ENCODE data around the gene CLIC6.

CLIC6 gene

DNA sequence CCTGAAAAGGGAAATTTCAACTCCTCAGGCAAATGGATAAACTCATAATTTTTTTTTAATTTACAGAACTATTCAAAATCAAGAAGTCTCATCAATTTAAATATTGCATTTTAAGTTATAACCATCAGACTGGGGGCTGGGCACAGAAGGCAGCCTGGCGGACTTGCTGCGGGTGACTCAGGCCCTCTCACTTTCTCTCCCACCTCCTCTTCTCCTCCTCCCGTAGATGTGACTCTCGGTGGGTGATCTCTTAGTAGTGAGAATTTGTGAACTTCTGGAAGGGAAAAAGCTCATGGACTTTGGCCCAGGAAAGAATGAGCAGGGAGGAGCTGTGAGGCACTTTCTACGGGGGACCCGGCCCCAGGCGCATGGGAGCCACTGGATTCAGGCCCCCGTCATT, 32.9 kb downstream of the CLIC6 start:
- H3K4me3 ChIP-seq (ENCODE audit: low read depth, low read length): no peak overlapping the region
- no peak for TF ChIP-seq POLR2A (IDR thresholded peaks at IDR 0.05; ENCODE audit: extremely low read depth, insufficient read length)
- no peak for DNase-seq (ENCODE audit: low read depth)

DNA sequence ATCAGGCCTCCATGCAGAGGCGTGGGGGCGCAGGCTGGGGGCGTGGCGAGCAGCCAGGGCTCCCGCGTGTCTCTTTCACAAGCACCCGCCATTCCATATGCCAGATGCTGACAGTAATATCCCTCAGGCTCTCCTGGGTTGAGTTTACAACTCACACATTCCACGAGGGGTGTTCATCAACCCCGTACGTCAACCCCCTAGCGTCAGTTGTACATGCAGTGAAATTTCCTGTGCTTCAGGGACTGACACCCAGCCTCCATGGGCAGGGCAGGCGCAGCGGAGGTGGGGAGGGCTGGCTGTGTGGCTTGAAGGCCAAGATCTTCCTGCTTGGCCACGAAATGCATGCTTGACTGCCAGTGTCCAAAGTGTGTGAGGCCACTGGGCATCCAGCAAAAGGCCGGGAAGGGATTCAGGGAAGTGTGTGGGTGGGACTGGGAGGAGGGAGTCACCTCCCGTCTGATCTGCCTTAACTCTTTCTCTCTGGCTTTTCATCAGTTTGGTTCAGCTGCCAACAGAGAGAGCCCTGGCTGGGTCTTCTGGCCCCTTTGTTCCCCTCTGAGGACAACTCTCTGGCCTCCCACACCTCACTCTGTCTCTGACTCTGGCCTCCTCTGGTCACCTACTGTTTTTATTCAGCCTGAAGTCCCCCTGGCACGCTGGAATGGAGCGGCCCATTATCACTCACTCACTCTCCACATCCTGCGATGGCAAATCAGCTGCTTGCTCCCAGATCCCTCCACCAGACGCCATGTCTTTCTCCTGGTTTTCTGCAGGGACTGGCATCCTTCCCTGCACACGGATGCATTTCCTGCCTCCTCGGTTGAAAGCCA, 33.8 kb downstream of the CLIC6 start:
- no peak overlapping the region for H3K4me3 ChIP-seq (ENCODE audit: low read depth, low read length)
- DNase-seq (ENCODE audit: low read depth): no peak
- TF ChIP-seq MAX (IDR thresholded peaks at IDR 0.05; ENCODE audit: low read depth, low read length): no peak
- no peak for TF ChIP-seq POLR2A (IDR thresholded peaks at IDR 0.05; ENCODE audit: extremely low read depth, insufficient read length)
- TF ChIP-seq MYC (IDR thresholded peaks at IDR 0.05; ENCODE audit: low read depth, low read length): no peak
- TF ChIP-seq, protein P1, sequence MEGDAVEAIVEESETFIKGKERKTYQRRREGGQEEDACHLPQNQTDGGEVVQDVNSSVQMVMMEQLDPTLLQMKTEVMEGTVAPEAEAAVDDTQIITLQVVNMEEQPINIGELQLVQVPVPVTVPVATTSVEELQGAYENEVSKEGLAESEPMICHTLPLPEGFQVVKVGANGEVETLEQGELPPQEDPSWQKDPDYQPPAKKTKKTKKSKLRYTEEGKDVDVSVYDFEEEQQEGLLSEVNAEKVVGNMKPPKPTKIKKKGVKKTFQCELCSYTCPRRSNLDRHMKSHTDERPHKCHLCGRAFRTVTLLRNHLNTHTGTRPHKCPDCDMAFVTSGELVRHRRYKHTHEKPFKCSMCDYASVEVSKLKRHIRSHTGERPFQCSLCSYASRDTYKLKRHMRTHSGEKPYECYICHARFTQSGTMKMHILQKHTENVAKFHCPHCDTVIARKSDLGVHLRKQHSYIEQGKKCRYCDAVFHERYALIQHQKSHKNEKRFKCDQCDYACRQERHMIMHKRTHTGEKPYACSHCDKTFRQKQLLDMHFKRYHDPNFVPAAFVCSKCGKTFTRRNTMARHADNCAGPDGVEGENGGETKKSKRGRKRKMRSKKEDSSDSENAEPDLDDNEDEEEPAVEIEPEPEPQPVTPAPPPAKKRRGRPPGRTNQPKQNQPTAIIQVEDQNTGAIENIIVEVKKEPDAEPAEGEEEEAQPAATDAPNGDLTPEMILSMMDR (IDR thresholded peaks at IDR 0.05; ENCODE audit: low read depth, low read length): no peak

DNA sequence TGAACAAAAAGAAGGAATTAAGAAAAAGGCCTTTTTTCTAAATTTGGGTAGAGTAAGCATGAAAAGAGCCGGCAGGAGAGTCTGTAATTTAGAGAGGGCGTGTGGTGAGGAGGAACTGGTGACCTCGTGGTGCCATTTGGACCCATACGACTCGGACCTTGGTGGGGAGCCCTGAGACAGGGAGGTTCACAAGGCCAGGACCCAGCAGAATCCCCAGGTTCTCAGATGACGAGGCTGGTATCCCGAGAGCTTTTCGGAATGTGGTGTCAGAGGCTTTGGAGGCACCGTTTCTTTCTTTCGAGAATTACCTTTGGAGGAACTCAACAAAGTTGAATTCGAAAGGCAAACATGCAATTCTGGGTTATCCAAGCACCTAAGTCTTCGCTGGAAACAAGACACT, 34.8 kb downstream of the CLIC6 start:
- TF ChIP-seq, protein P1 (IDR thresholded peaks at IDR 0.05; ENCODE audit: low read depth, low read length): no peak
- TF ChIP-seq MAX (IDR thresholded peaks at IDR 0.05; ENCODE audit: low read depth, low read length) (no peak), MYC (IDR thresholded peaks at IDR 0.05; ENCODE audit: low read depth, low read length) (no peak), POLR2A (IDR thresholded peaks at IDR 0.05; ENCODE audit: extremely low read depth, insufficient read length) (no peak)
- H3K4me3 ChIP-seq (ENCODE audit: low read depth, low read length): no peak overlapping the region
- DNase-seq (ENCODE audit: low read depth): no peak

DNA sequence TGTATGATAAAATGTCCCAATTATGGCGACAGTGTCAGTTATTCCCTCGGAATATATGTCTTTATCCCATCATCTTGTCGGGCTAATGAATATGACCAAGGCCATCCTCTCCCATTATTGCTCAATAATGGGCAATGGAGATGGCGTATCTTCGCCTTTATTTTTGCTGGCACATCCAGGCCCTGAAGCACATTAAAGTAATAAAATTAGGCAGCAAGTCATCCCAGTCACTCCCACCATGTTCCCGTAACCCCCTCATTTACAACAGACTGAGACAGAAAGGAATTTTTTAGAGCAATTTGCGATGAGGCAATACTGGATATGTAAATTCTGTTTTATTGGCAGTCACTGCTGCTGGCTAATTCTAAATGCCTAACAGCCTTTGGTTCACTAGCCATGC, 35.3 kb downstream of the CLIC6 start:
- no peak overlapping the region for H3K4me3 ChIP-seq (ENCODE audit: low read depth, low read length)
- no peak for DNase-seq (ENCODE audit: low read depth)
- TF ChIP-seq, protein P1 (IDR thresholded peaks at IDR 0.05; ENCODE audit: low read depth, low read length): no peak
- no peak for TF ChIP-seq MAX (IDR thresholded peaks at IDR 0.05; ENCODE audit: low read depth, low read length)
- no peak for TF ChIP-seq MYC (IDR thresholded peaks at IDR 0.05; ENCODE audit: low read depth, low read length)
- TF ChIP-seq POLR2A (IDR thresholded peaks at IDR 0.05; ENCODE audit: extremely low read depth, insufficient read length): no peak

- TF ChIP-seq POLR2A (IDR thresholded peaks at IDR 0.05; ENCODE audit: extremely low read depth, insufficient read length): no peak
- TF ChIP-seq, protein P1 (IDR thresholded peaks at IDR 0.05; ENCODE audit: low read depth, low read length): no peak
- TF ChIP-seq MYC (IDR thresholded peaks at IDR 0.05; ENCODE audit: low read depth, low read length): no peak
- no peak for TF ChIP-seq MAX (IDR thresholded peaks at IDR 0.05; ENCODE audit: low read depth, low read length)
- no peak overlapping the region for H3K4me3 ChIP-seq (ENCODE audit: low read depth, low read length)
Observed at GRCh38 chr21:34705011-34705410, 36.2 kb downstream of the CLIC6 start.

GRCh38 chr21:34706337-34706736, 37.5 kb downstream of the CLIC6 start:
- no peak overlapping the region for H3K4me3 ChIP-seq (ENCODE audit: low read depth, low read length)
- DNase-seq (ENCODE audit: low read depth): no peak
- TF ChIP-seq MYC (IDR thresholded peaks at IDR 0.05; ENCODE audit: low read depth, low read length) (no peak), MAX (IDR thresholded peaks at IDR 0.05; ENCODE audit: low read depth, low read length) (no peak), POLR2A (IDR thresholded peaks at IDR 0.05; ENCODE audit: extremely low read depth, insufficient read length) (no peak)
- TF ChIP-seq, protein P1 (IDR thresholded peaks at IDR 0.05; ENCODE audit: low read depth, low read length): no peak

More at GRCh38 chr21:34705011-34705410, 36.2 kb downstream of the CLIC6 start:
- DNase-seq (ENCODE audit: low read depth): no peak
